Measurements from ENCODE around the gene ALKBH6.

Gene ALKBH6

GRCh38 chr19:36028313-36029041 lies 14.5 kb upstream of the ALKBH6 start:
- Histone ChIP-seq H3K4me3 (ENCODE audit: low read length) (no peak overlapping the region), H3K79me2 (ENCODE audit: low read length) (no peaks in the 10 kb centered on the region), H3K9ac (ENCODE audit: low read length) (no peak overlapping the region), H3K36me3 (replicated peaks; ENCODE audit: low read depth, low read length) (peaks cover 9% of the 10 kb centered on the region), H3K27me3 (ENCODE audit: low read depth, low read length) (no peaks in the 10 kb centered on the region), H3K4me1 (ENCODE audit: low read length) (no peaks in the 10 kb centered on the region), H3K4me2 (ENCODE audit: low read length) (no peak overlapping the region), H3K9me3 (ENCODE audit: insufficient read depth, low read length) (no peaks in the 10 kb centered on the region), H4K20me1 (ENCODE audit: insufficient read depth, low read length) (no peaks in the 10 kb centered on the region), H2AFZ (ENCODE audit: low read depth, low read length) (no peak overlapping the region), H3K27ac (ENCODE audit: low read length) (no peak overlapping the region)
- TF ChIP-seq CTCF (IDR thresholded peaks at IDR 0.05; ENCODE audit: low read depth, low read length) (no peak), EZH2phosphoT487 (IDR thresholded peaks at IDR 0.05; ENCODE audit: low read depth) (no peak)

GRCh38 chr19:36027696-36028095 lies 13.7 kb upstream of the ALKBH6 start:
- Histone ChIP-seq H3K27ac (ENCODE audit: low read length) (no peak overlapping the region), H3K9ac (ENCODE audit: low read length) (no peak overlapping the region)

GRCh38 chr19:36026091-36026876 lies 12.3 kb upstream of the ALKBH6 start:
- peaks cover 11% of the 10 kb centered on the region for H3K36me3 ChIP-seq (replicated peaks; ENCODE audit: low read depth, low read length)
- TF ChIP-seq CTCF (IDR thresholded peaks at IDR 0.05; ENCODE audit: low read depth, low read length) (no peak), EZH2phosphoT487 (IDR thresholded peaks at IDR 0.05; ENCODE audit: low read depth) (no peak)
- H2AFZ ChIP-seq (ENCODE audit: low read depth, low read length) = no peak overlapping the region

More at GRCh38 chr19:36027696-36028095, 13.7 kb upstream of the ALKBH6 start:
- Histone ChIP-seq H4K20me1 (ENCODE audit: insufficient read depth, low read length) (no peaks in the 10 kb centered on the region), H3K4me1 (ENCODE audit: low read length) (no peaks in the 10 kb centered on the region), H3K27me3 (ENCODE audit: low read depth, low read length) (no peaks in the 10 kb centered on the region), H3K4me2 (ENCODE audit: low read length) (no peak overlapping the region), H3K79me2 (ENCODE audit: low read length) (no peaks in the 10 kb centered on the region), H3K36me3 (replicated peaks; ENCODE audit: low read depth, low read length) (peaks cover 11% of the 10 kb centered on the region), H2AFZ (ENCODE audit: low read depth, low read length) (no peak overlapping the region), H3K9me3 (ENCODE audit: insufficient read depth, low read length) (no peaks in the 10 kb centered on the region), H3K4me3 (ENCODE audit: low read length) (no peak overlapping the region)
- no peak for TF ChIP-seq EZH2phosphoT487 (IDR thresholded peaks at IDR 0.05; ENCODE audit: low read depth)
- TF ChIP-seq CTCF (IDR thresholded peaks at IDR 0.05; ENCODE audit: low read depth, low read length) = no peak

GRCh38 chr19:36025541-36025940 lies 11.5 kb upstream of the ALKBH6 start:
- no peaks in the 10 kb centered on the region for H3K4me1 ChIP-seq (ENCODE audit: low read length)
- H3K4me2 ChIP-seq (ENCODE audit: low read length) = no peak overlapping the region
- no peaks in the 10 kb centered on the region for H3K79me2 ChIP-seq (ENCODE audit: low read length)
- H4K20me1 ChIP-seq (ENCODE audit: insufficient read depth, low read length) = no peaks in the 10 kb centered on the region
- peaks cover 16% of the 10 kb centered on the region for H3K36me3 ChIP-seq (replicated peaks; ENCODE audit: low read depth, low read length)
- no peaks in the 10 kb centered on the region for H3K9me3 ChIP-seq (ENCODE audit: insufficient read depth, low read length)
- H2AFZ ChIP-seq (ENCODE audit: low read depth, low read length) = no peak overlapping the region
- no peaks in the 10 kb centered on the region for H3K27me3 ChIP-seq (ENCODE audit: low read depth, low read length)
- no peak overlapping the region for H3K27ac ChIP-seq (ENCODE audit: low read length)
- no peak overlapping the region for H3K9ac ChIP-seq (ENCODE audit: low read length)
- H3K4me3 ChIP-seq (ENCODE audit: low read length) = no peak overlapping the region
- TF ChIP-seq EZH2phosphoT487 (IDR thresholded peaks at IDR 0.05; ENCODE audit: low read depth) = no peak
- no peak for TF ChIP-seq CTCF (IDR thresholded peaks at IDR 0.05; ENCODE audit: low read depth, low read length)

More at GRCh38 chr19:36026091-36026876, 12.3 kb upstream of the ALKBH6 start:
- H3K4me1 ChIP-seq (ENCODE audit: low read length) = no peaks in the 10 kb centered on the region
- H3K4me3 ChIP-seq (ENCODE audit: low read length) = no peak overlapping the region
- H4K20me1 ChIP-seq (ENCODE audit: insufficient read depth, low read length) = no peaks in the 10 kb centered on the region
- no peaks in the 10 kb centered on the region for H3K9me3 ChIP-seq (ENCODE audit: insufficient read depth, low read length)
- H3K4me2 ChIP-seq (ENCODE audit: low read length) = no peak overlapping the region
- no peaks in the 10 kb centered on the region for H3K27me3 ChIP-seq (ENCODE audit: low read depth, low read length)
- H3K79me2 ChIP-seq (ENCODE audit: low read length) = no peaks in the 10 kb centered on the region
- H3K27ac ChIP-seq (ENCODE audit: low read length) = no peak overlapping the region
- no peak overlapping the region for H3K9ac ChIP-seq (ENCODE audit: low read length)

All from OCI-LY3 (cell line).